ENCODE results near the gene ADAMTS9.
A peak's percentile ranks its signal among the peaks of the same experiment; 100 is the strongest.

ADAMTS9 gene

GRCh38 chr3:64539451-64540196 is 148.2 kb downstream of the ADAMTS9 start:
- Histone ChIP-seq H3K36me3 (ENCODE audit: control insufficient read depth, insufficient read depth, low read length) (no peaks in the 10 kb centered on the region), H3K27ac (no peak overlapping the region), H3K4me2 (ENCODE audit: low read length) (no peak overlapping the region), H2AFZ (no peak overlapping the region), H3K4me3 (ENCODE audit: low read depth, low read length) (no peak overlapping the region), H3K9ac (no peak overlapping the region), H3K9me3 (ENCODE audit: control insufficient read depth, low read length) (no peaks in the 10 kb centered on the region), H3K27me3 (ENCODE audit: control insufficient read depth, insufficient read depth, low read length) (no peaks in the 10 kb centered on the region), H3K79me2 (no peaks in the 10 kb centered on the region), H3K4me1 (no peaks in the 10 kb centered on the region)
- no peak for TF ChIP-seq CTCF (IDR thresholded peaks at IDR 0.05)

- TF ChIP-seq CTCF (IDR thresholded peaks at IDR 0.05): no peak
- no peak overlapping the region for H3K27ac ChIP-seq
These were observed 151.6 kb downstream of the ADAMTS9 start for GRCh38 chr3:64536166-64536565.

GRCh38 chr3:64533617-64534317 is 154.0 kb downstream of the ADAMTS9 start:
- peak; percentile 90 for TF ChIP-seq CTCF (IDR thresholded peaks at IDR 0.05)
- no peak overlapping the region for H3K27ac ChIP-seq
- no peaks in the 10 kb centered on the region for H3K4me1 ChIP-seq
- no peaks in the 10 kb centered on the region for H3K79me2 ChIP-seq
- H3K27me3 ChIP-seq (ENCODE audit: control insufficient read depth, insufficient read depth, low read length): no peaks in the 10 kb centered on the region
- peak overlapping the region; percentile 66 for H3K4me2 ChIP-seq (ENCODE audit: low read length)
- H3K9ac ChIP-seq: no peak overlapping the region
- peak overlapping the region; percentile 80 for H2AFZ ChIP-seq
- H3K36me3 ChIP-seq (ENCODE audit: control insufficient read depth, insufficient read depth, low read length): no peaks in the 10 kb centered on the region
- no peaks in the 10 kb centered on the region for H3K9me3 ChIP-seq (ENCODE audit: control insufficient read depth, low read length)
- peak overlapping the region; percentile 6 for H3K4me3 ChIP-seq (ENCODE audit: low read depth, low read length)

More at GRCh38 chr3:64536166-64536565, 151.6 kb downstream of the ADAMTS9 start:
- H3K27me3 ChIP-seq (ENCODE audit: control insufficient read depth, insufficient read depth, low read length): no peaks in the 10 kb centered on the region
- H3K4me1 ChIP-seq: no peaks in the 10 kb centered on the region
- H3K9me3 ChIP-seq (ENCODE audit: control insufficient read depth, low read length): no peaks in the 10 kb centered on the region
- no peak overlapping the region for H3K4me2 ChIP-seq (ENCODE audit: low read length)
- no peak overlapping the region for H2AFZ ChIP-seq
- H3K79me2 ChIP-seq: no peaks in the 10 kb centered on the region
- H3K36me3 ChIP-seq (ENCODE audit: control insufficient read depth, insufficient read depth, low read length): no peaks in the 10 kb centered on the region
- no peak overlapping the region for H3K9ac ChIP-seq
- H3K4me3 ChIP-seq (ENCODE audit: low read depth, low read length): no peak overlapping the region

- H3K9ac ChIP-seq: no peak overlapping the region
- H3K79me2 ChIP-seq: no peaks in the 10 kb centered on the region
- TF ChIP-seq CTCF (IDR thresholded peaks at IDR 0.05): peak; percentile 67
- H3K36me3 ChIP-seq (ENCODE audit: control insufficient read depth, insufficient read depth, low read length): no peaks in the 10 kb centered on the region
- no peak overlapping the region for H3K4me2 ChIP-seq (ENCODE audit: low read length)
- H3K27me3 ChIP-seq (ENCODE audit: control insufficient read depth, insufficient read depth, low read length): no peaks in the 10 kb centered on the region
- H2AFZ ChIP-seq: no peak overlapping the region
- H3K4me3 ChIP-seq (ENCODE audit: low read depth, low read length): no peak overlapping the region
- H3K27ac ChIP-seq: no peak overlapping the region
- H3K4me1 ChIP-seq: no peaks in the 10 kb centered on the region
- H3K9me3 ChIP-seq (ENCODE audit: control insufficient read depth, low read length): no peaks in the 10 kb centered on the region
These were observed 157.3 kb downstream of the ADAMTS9 start for GRCh38 chr3:64530434-64531049.

Measured in parathyroid adenoma (tissue), 2 donors.